OCI-LY7 (cell line): Measurements from ENCODE around the gene CTBP2.

Experiments used
- CTCF ChIP-seq: fragments of 200-600 bp; sonication (generic); conservative IDR thresholded peaks from 2 replicates; pipeline ENCODE4 v1.5.1; 2014; ENCODE audit warnings: mild to moderate bottlenecking, antibody characterized with exemption, low read length, moderate library complexity, mixed read lengths
- EZH2phosphoT487 ChIP-seq: fragments of 200-600 bp; sonication (generic); IDR thresholded peaks from 2 replicates; pipeline ENCODE4 v1.6.1; 2018; ENCODE audit warnings: low read depth, borderline replicate concordance, mild to moderate bottlenecking, mixed run types, antibody characterized with exemption, low read length, moderate library complexity, mixed read lengths

- no peak for TF ChIP-seq CTCF
- no peak for TF ChIP-seq EZH2phosphoT487
These were observed 67.8 kb downstream of the CTBP2 start for GRCh38 chr10:125092564-125093031.
